GM12891 (cell line): ENCODE measurements around the gene SAT2.

ENCODE experiments used
- DNase-seq: peaks from one replicate; pipeline ENCODE4 v3.0.0; 2011; ENCODE audit warnings: low spot score; ENCODE audit not compliant: insufficient read length
- FAIRE-seq: peaks from 2 replicates; lab custom pipeline; 2011; peaks lifted over from hg19 to GRCh38; lab: Jason Lieb, UNC
- PAX5 ChIP-seq: IDR thresholded peaks from 2 replicates; pipeline ENCODE4 v1.6.1; 2011; ENCODE audit warnings: low read length, moderate library complexity, mild to moderate bottlenecking; ENCODE audit not compliant: insufficient read depth, severe bottlenecking
- POLR2A ChIP-seq: IDR thresholded peaks from 2 replicates; pipeline ENCODE4 v1.6.1; 2011; ENCODE audit warnings: low read depth, low read length, control low read depth
- POLR2AphosphoS5 ChIP-seq: IDR thresholded peaks from 2 replicates; pipeline ENCODE4 v1.6.1; 2011; ENCODE audit warnings: low read depth, low read length, control low read depth
- POU2F2 ChIP-seq: IDR thresholded peaks from 2 replicates; pipeline ENCODE4 v1.6.1; 2011; ENCODE audit warnings: low read depth, mild to moderate bottlenecking, control low read depth, low read length, moderate library complexity
- SPI1 ChIP-seq: IDR thresholded peaks from 2 replicates; pipeline ENCODE4 v1.6.1; 2011; ENCODE audit warnings: low read depth, low read length, control low read depth
- TAF1 ChIP-seq: IDR thresholded peaks from 2 replicates; pipeline ENCODE4 v1.6.1; 2011; ENCODE audit warnings: low read depth, low read length, control low read depth

The SAT2 gene

DNA sequence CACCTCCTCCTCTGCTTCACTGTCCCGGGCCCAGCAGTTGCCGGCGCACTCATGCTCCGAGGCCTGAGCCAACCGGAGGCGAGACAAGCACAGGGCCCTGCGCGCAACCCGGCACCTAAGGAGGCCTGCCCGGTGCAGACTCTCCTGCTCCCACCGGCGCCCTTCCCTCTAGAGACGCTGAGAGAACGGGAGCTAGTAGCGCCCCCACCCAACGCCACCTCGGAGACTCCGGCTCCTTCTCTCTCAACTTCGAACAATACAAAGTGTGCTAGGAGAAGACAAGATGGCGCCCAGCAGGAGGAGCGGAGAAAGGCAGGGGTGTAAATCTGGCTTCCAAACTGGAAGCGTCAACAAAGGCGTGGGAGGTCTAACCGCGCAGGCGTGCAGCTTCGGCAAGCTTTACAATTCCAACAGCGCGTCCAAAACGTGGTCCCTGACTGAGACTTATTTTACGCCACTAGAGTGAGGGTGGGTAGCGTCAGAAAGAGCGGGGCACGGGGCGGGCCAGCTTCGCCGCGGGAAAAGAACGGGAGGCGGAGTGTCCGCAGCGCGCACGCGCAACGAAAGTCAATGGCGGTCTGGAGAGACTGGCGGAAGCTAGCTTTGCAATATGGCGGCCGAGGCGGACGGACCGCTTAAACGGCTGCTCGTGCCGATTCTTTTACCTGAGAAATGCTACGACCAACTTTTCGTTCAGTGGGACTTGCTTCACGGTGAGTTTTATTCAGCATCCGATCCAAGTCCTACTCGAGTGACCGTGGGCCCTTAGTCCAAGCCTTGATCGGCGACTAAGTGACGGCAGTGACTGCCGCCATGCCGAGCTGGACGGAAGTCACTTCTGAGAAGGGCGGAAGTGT is 44.1 kb downstream of the SAT2 start, which contains the start of gene MPDU1:
TSS of gene MPDU1 (plus strand) at position 600 of the 857 bp plus-strand sequence. CDS start at position 611, 11 bp downstream.
- DNase-seq, result peak; percentile 82
- FAIRE-seq, result peak; percentile 97
- no peak for TF ChIP-seq PAX5
- TF ChIP-seq POLR2A, result peak; percentile 96
- peak; percentile 64; the same call in 1 of the 2 replicates for TF ChIP-seq POU2F2
- peak; percentile 96 for TF ChIP-seq POLR2AphosphoS5
- no peak for TF ChIP-seq SPI1
- peak; percentile 97 for TF ChIP-seq TAF1

DNA sequence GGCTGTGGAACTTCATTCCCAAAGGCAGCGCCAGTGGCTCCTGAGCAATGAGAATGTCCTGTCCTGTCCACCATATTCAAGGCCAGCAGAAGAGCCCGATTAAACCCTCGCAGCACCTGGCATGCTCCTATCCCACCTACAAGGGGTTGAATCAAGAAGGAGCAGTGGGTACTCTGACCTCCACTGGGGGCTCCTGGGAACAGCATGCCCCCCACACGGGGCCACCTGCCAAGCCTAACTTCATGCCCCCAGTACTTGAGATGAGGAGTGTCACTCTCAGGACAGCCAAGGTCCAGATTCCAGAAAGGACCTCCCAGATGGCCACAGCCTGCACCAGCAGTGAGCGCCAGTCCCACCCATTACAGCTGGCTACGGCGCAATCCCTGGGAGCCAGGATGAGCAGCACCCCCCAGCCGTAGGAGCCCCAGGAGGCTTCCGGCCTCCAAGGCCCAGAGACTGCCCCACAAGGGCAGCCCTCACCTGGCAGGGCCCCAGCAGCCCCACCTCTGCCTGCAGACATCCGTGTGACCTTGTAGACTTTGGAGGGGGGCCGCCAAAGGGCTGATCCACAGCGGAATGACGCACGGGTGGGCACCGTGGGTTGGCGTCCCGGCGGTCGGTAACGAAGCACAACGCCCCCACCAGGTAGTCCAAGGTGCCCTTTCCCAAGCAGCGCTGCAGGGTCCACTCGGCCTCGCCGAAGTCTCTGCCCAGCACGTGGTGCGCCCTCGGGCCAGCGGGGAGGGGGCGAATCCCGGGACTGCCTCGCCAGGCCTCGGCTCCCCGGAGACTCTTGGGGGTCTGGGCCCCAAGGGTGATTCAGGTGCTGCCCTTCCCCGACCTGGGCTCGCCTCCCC is 45.0 kb downstream of the SAT2 start:
- no peak for FAIRE-seq
- no peak for DNase-seq
- TF ChIP-seq SPI1 (no peak), POLR2A (no peak), TAF1 (no peak), POU2F2 (no peak), POLR2AphosphoS5 (no peak), PAX5 (no peak)

DNA sequence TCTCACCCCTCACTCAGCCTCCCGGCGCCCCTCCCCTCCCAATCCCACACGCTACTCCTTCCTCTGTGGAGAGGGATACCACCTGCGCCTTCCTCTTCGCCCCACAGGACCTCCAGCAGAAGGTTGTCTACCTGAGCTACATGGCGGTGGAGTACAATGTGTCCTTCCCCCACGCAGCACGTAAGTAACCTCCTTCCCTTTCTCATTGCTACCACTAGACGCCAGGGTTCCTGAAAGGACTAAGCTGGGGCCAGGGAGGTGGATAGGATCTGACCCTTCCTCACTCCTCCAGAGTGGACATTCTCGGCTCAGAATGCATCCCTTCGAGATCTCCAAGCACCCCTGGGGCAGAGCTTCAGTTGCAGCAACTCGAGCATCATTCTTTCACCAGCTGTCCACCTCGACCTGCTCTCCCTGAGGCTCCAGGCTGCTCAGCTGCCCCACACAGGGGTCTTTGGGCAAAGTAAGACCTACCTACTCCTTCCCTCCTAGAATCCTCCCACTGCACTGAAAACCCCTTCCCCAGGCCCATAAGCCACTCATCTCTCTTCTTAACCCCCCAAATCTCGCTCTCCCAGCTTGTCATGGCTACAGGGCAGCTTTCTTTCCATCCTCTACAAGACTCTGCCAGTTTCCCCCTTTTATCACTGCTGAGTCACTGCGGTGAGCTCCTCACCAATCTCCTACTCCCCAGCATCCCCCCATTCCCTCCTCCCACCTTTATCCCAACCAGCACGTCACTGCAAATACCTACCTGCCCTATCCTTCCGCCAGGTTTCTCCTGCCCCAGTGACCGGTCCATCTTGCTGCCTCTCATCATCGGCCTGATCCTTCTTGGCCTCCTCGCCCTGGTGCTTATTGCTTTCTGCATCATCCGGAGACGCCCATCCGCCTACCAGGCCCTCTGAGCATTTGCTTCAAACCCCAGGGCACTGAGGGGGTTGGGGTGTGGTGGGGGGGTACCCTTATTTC is 46.7 kb downstream of the SAT2 start:
- no peak for DNase-seq
- no peak for TF ChIP-seq TAF1
- TF ChIP-seq POLR2A, result peak; percentile 51; the same call in 1 of the 2 replicates
- FAIRE-seq, result no peak

DNA sequence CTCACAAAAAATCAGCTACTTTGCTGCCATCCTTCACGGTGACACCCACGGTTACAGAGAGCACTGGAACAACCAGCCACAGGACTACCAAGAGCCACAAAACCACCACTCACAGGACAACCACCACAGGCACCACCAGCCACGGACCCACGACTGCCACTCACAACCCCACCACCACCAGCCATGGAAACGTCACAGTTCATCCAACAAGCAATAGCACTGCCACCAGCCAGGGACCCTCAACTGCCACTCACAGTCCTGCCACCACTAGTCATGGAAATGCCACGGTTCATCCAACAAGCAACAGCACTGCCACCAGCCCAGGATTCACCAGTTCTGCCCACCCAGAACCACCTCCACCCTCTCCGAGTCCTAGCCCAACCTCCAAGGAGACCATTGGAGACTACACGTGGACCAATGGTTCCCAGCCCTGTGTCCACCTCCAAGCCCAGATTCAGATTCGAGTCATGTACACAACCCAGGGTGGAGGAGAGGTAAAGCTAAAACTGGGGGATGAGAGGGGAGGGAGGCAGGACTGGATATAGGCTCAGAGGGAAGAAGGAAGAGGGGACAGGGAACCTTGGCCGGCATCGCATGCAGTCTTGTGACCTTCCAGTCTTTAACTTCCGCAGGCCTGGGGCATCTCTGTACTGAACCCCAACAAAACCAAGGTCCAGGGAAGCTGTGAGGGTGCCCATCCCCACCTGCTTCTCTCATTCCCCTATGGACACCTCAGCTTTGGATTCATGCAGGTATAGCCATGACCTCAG is 47.6 kb downstream of the SAT2 start:
- TF ChIP-seq PAX5 (no peak), POLR2A (peak; percentile 63; the same call in 1 of the 2 replicates), POLR2AphosphoS5 (peak; percentile 78), POU2F2 (no peak; the same call in 1 of the 2 replicates), SPI1 (no peak), TAF1 (no peak)
- DNase-seq (no peak), FAIRE-seq (no peak)

DNA sequence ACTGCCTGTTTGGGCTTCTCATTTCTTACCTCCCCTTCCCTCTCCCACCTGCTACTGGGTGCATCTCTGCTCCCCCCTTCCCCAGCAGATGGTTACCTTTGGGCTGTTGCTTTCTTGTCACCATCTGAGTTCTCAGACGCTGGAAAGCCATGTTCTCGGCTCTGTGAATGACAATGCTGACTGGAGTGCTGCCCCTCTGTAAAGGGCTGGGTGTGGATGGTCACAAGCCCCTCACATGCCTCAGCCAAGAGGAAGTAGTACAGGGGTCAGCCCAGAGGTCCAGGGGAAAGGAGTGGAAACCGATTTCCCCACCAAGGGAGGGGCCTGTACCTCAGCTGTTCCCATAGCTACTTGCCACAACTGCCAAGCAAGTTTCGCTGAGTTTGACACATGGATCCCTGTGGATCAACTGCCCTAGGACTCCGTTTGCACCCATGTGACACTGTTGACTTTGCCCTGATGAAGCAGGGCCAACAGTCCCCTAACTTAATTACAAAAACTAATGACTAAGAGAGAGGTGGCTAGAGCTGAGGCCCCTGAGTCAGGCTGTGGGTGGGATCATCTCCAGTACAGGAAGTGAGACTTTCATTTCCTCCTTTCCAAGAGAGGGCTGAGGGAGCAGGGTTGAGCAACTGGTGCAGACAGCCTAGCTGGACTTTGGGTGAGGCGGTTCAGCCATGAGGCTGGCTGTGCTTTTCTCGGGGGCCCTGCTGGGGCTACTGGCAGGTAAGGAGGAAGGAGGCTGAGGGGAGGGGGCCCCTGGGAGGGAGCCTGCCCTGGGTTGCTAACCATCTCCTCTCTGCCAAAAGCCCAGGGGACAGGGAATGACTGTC is 48.4 kb downstream of the SAT2 start, which contains the start of gene CD68:
TSS of gene CD68 (plus strand) at position 638 of the 833 bp plus-strand sequence. CDS start at position 678, 40 bp downstream.
- DNase-seq, result peak; percentile 72
- FAIRE-seq, result peak; percentile 88
- no peak for TF ChIP-seq PAX5
- TF ChIP-seq TAF1, result peak; percentile 81
- TF ChIP-seq POU2F2, result peak; percentile 95
- peak; percentile 91 for TF ChIP-seq POLR2A
- peak; percentile 98 for TF ChIP-seq SPI1
- TF ChIP-seq POLR2AphosphoS5, result peak; percentile 96; the same call in 1 of the 2 replicates

DNA sequence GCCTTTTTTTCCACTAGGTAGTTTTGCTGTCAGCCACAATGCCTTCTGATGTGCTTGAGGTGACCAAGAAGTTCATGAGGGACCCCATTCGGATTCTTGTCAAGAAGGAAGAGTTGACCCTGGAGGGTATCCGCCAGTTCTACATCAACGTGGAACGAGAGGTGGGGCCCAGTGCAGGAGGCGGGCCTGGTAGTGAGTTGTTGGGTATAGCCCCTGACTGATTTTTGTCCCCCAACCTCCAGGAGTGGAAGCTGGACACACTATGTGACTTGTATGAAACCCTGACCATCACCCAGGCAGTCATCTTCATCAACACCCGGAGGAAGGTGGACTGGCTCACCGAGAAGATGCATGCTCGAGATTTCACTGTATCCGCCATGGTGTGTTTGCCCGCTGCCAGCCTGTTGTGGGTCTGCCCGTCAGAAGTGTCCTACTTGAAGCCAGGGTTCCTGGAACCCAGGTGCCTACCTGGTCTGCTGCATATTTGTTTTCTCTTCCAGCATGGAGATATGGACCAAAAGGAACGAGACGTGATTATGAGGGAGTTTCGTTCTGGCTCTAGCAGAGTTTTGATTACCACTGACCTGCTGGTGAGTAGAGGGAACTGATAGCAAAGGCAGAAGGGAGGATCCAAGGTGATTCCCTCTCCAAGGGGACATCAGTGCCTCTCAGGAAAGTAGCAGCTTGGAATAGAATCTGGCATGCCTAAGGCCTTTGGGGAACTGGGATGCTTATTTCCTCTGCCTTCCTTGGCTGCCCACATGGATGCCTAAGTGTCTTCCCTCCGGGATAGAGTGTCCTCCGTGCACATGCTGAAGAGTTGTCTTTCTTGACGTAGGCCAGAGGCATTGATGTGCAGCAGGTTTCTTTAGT is 50.1 kb downstream of the SAT2 start:
- DNase-seq (no peak), FAIRE-seq (no peak)
- TF ChIP-seq POLR2A (peak; percentile 42), PAX5 (no peak), POLR2AphosphoS5 (peak; percentile 25), POU2F2 (no peak)

DNA sequence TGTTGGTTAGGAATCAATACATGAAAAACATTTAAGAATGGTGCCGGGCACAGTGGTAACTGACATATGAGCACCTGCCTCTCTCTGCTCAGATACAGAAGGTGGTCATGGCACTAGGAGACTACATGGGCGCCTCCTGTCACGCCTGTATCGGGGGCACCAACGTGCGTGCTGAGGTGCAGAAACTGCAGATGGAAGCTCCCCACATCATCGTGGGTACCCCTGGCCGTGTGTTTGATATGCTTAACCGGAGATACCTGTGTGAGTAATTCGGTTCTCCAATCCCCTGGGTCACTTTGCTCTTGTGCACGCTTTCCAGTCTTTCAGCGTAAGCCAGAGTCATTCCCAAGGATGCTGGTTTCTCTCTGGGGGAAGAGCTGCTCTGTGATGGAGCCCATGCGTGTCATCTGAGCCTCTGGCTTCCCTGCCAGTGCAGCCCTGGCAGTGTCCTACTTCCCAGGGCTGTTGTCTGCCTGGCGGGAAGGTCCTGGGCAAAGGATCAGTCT is 51.1 kb downstream of the SAT2 start:
- DNase-seq, result no peak
- FAIRE-seq, result no peak
- TF ChIP-seq POLR2AphosphoS5 (peak; percentile 87), SPI1 (no peak), POLR2A (peak; percentile 86), TAF1 (peak; percentile 46; the same call in 1 of the 2 replicates)
